Adrenal gland (tissue), 12 donors: ENCODE results near the gene VPS8. TPM values are rescaled to one million over a fixed set of nuclear protein-coding genes. Genes with fewer than 3 reads are reported as not detected.

Experiments used
- DNase-seq, 7 donors: peaks; one replicate each; pipeline ENCODE4 v3.0.0-alpha.2; 2019 to 2020
- H3K27ac ChIP-seq, 5 donors: fragments of 200-600 bp; sonication (generic) in 4 of 5; 1 replicate in 3 of 5; 2 replicates in 2 of 5; pipeline versions ENCODE4 v1.5.1 to v1.8.0; 2016 to 2020; ENCODE audit warnings: mild to moderate bottlenecking in 1 of 5
- H3K27me3 ChIP-seq: fragments of 200-600 bp; 2 replicates; pipeline ENCODE4 v1.8.0; 2021
- H3K36me3 ChIP-seq, 2 donors: fragments of 200-600 bp; replicated peaks in 1 of 2; 1 replicate in 1 of 2; 2 replicates in 1 of 2; pipeline versions ENCODE4 v1.5.1 to v1.8.0; 2018 to 2022
- H3K4me1 ChIP-seq, 2 donors: fragments of 200-600 bp; replicated peaks in 1 of 2; 1 replicate in 1 of 2; 2 replicates in 1 of 2; pipeline versions ENCODE4 v1.5.1 to v1.8.0; 2018 to 2021
- H3K4me3 ChIP-seq, 4 donors: fragments of 200-600 bp; sonication (generic) in 3 of 4; one replicate each; pipeline ENCODE4 v1.5.1; 2016 to 2018
- H3K9me3 ChIP-seq, 3 donors: fragments of 200-600 bp; sonication (generic) in 1 of 3; replicated peaks in 1 of 3; 1 replicate in 2 of 3; 2 replicates in 1 of 3; pipeline versions ENCODE4 v1.5.1 to v1.8.0; 2016 to 2021
- POLR2A ChIP-seq, 2 donors: fragments of 450-650 bp; IDR thresholded peaks; one replicate each; pipeline ENCODE4 v1.6.1; 2017; ENCODE audit warnings: antibody characterized with exemption in 2 of 2, mild to moderate bottlenecking in 2 of 2, moderate library complexity in 1 of 2
- WGBS, 4 donors: extraction: QIAGEN DNeasy Blood & Tissue Kit in 2 of 4; methylation state at CpG; one replicate each; pipeline versions ENCODE4 v1.1.5 to v1.1.7; 2013 to 2017; 5-methylcytosine and 5-hydroxymethylcytosine counted together
- intact Hi-C, 2 donors: fragments of 100-400 bp; cut with DNase I; formaldehyde crosslinking; loops; one replicate each; pipeline versions ENCODE4 v1.14.1 to v1.15.0; 2022 to 2023
- polyA plus RNA-seq, 3 donors: library from polyadenylated mRNA; stranded (reverse); fragments of 200-250 nt in 2 of 3; fragments of 350-450 nt in 1 of 3; fragmentation: Illumina TruSeq in 1 of 3; extraction: RNeasy Lipid Tissue Mini Kit (QIAGEN cat#74804) in 1 of 3; gene quantifications; one replicate each; pipeline ENCODE4 v1.2.3, GENCODE V29; 2013 to 2014
- total RNA-seq, 9 donors: library from RNA; depleted of rRNA in 4 of 9; stranded (reverse); fragments of >200 nt in 4 of 9; fragments of 120-200 nt in 1 of 9; fragmentation: NEBNext Ultra II Directional in 1 of 9; extraction: Animal tissue kit (Norgen Biotek cat#: 25700) in 1 of 9; gene quantifications; one replicate each; pipeline versions ENCODE4 v1.1.0 to v1.2.4, GENCODE V29; 2013 to 2023
- TF ChIP-seq, protein P1 (sequence below), 6 experiments: fragments of 450-650 bp in 4 of 6; fragments of 200-600 bp in 2 of 6; sonication (generic) in 1 of 6; IDR thresholded peaks; 1 replicate in 5 of 6; 2 replicates in 1 of 6; pipeline versions ENCODE4 v1.5.1 to v1.8.0; 2016 to 2021; ENCODE audit warnings: antibody characterized with exemption in 6 of 6, mild to moderate bottlenecking in 2 of 6, moderate library complexity in 1 of 6
- donor health status: healthy with polysubstance abuse.
- donor health status: Bipolar disorder and iron deficiency.
- donor health status: DM: yes; HTN: yes; CAD: no.
- donor health status: DM: no; HTN: no; CAD: no.
- donor health status: DM: no; HTN: no; CAD: no.
- donor health status: DM: yes; HTN: yes; CAD: no.

The VPS8 gene
- total and polyA plus RNA-seq, 12 donors = 17.6 to 96.4 (median 33.9) TPM

DNA sequence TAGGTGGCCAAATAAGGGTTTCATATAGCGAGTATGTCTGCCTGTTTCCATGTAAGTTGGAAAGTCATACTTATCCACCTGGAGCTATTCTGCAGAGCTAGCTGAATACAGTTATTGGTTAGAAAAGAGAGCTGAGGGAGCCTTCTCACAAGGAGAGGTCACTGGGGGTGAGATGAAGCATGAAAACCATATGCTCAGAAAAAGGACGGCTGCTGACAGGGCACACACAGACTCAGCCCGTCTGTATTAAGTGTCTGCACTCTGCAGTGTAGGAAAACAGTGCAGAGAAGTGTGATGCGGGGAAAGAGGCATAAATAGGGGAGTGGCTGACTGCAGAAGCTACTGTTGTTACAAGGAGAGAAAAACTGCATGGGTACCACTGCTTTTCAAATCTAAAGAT lies 282.7 kb downstream of the VPS8 start:
- Histone ChIP-seq H3K27me3 (peaks cover 5% of the 10 kb centered on the region), H3K27ac (no peak overlapping the region), H3K4me3 (no peak overlapping the region), H3K36me3 (no peaks in the 10 kb centered on the region), H3K4me1 (no peaks in the 10 kb centered on the region), H3K9me3 (no peaks in the 10 kb centered on the region)
- whole genome bisulfite sequencing, 4 donors = 63 to 80% (median 73%) methylated on average over 4 of the region's 4 CpGs
- intact Hi-C loops = no loop called here
- TF ChIP-seq, protein P1, sequence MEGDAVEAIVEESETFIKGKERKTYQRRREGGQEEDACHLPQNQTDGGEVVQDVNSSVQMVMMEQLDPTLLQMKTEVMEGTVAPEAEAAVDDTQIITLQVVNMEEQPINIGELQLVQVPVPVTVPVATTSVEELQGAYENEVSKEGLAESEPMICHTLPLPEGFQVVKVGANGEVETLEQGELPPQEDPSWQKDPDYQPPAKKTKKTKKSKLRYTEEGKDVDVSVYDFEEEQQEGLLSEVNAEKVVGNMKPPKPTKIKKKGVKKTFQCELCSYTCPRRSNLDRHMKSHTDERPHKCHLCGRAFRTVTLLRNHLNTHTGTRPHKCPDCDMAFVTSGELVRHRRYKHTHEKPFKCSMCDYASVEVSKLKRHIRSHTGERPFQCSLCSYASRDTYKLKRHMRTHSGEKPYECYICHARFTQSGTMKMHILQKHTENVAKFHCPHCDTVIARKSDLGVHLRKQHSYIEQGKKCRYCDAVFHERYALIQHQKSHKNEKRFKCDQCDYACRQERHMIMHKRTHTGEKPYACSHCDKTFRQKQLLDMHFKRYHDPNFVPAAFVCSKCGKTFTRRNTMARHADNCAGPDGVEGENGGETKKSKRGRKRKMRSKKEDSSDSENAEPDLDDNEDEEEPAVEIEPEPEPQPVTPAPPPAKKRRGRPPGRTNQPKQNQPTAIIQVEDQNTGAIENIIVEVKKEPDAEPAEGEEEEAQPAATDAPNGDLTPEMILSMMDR (IDR thresholded peaks at IDR 0.05) = no peak
- TF ChIP-seq POLR2A (IDR thresholded peaks at IDR 0.05) = no peak
- no peak for DNase-seq

Other genes starting within 250 kb of the VPS8 start
- 10 to 100 TPM; 23.7 to 69.1 (median 36.7) TPM for gene MAGEF1, start 100.1 kb upstream of the VPS8 start, total RNA-seq
- 10 to 100 TPM; 22.1 to 40.5 (median 24.2) TPM for gene MAGEF1, start 100.1 kb upstream of the VPS8 start, polyA plus RNA-seq